Mesenchymal stem cell (in vitro differentiated cells and primary cell): Measurements from ENCODE around the gene ST3GAL4.

Experiments used
- DNase-seq: peaks from one replicate; pipeline ENCODE4 v3.0.0-alpha.2; 2013
- H2AFZ ChIP-seq: one replicate; pipeline ENCODE4 v1.6.1; 2013; ENCODE audit warnings: low read depth, mild to moderate bottlenecking, control low read depth, inconsistent platforms, low read length, moderate library complexity
- H2AK5ac ChIP-seq: 2 replicates; pipeline ENCODE4 v1.6.1; 2013; ENCODE audit warnings: low read length, moderate library complexity, mild to moderate bottlenecking, inconsistent platforms; ENCODE audit not compliant: severe bottlenecking
- H2BK120ac ChIP-seq: one replicate; pipeline ENCODE4 v1.6.1; 2013; ENCODE audit warnings: low read depth, mild to moderate bottlenecking, inconsistent platforms, low read length, moderate library complexity
- H2BK12ac ChIP-seq, 2 experiments: one replicate each; pipeline ENCODE4 v1.6.1; 2013; ENCODE audit warnings: inconsistent platforms in 2 of 2, low read length in 2 of 2, mild to moderate bottlenecking in 2 of 2, moderate library complexity in 2 of 2, control low read depth in 1 of 2
- H2BK15ac ChIP-seq: one replicate; pipeline ENCODE4 v1.6.1; 2013; ENCODE audit warnings: mild to moderate bottlenecking, low read depth, inconsistent platforms; ENCODE audit not compliant: poor library complexity, severe bottlenecking
- H2BK5ac ChIP-seq: 2 replicates; pipeline ENCODE4 v1.6.1; 2013; ENCODE audit warnings: low read depth, mild to moderate bottlenecking, low read length, control low read depth, inconsistent platforms; ENCODE audit not compliant: poor library complexity, severe bottlenecking
- H3K14ac ChIP-seq, 2 experiments: one replicate each; pipeline ENCODE4 v1.6.1; 2013; ENCODE audit warnings: inconsistent platforms in 2 of 2, low read length in 2 of 2, control low read depth in 1 of 2, mild to moderate bottlenecking in 1 of 2, moderate library complexity in 1 of 2
- H3K18ac ChIP-seq, 2 experiments: one replicate each; pipeline ENCODE4 v1.6.1; 2013; ENCODE audit warnings: inconsistent platforms in 2 of 2, low read length in 2 of 2, control low read depth in 1 of 2, low read depth in 1 of 2, mild to moderate bottlenecking in 1 of 2
- H3K23ac ChIP-seq, 2 experiments: one replicate each; pipeline ENCODE4 v1.6.1; 2013; ENCODE audit warnings: inconsistent platforms in 2 of 2, low read length in 2 of 2, mild to moderate bottlenecking in 2 of 2, moderate library complexity in 2 of 2, control low read depth in 1 of 2
- H3K27ac ChIP-seq: 2 replicates; pipeline ENCODE4 v1.5.1; 2013; ENCODE audit warnings: mild to moderate bottlenecking, moderate library complexity, low read length, control low read depth, inconsistent platforms; ENCODE audit not compliant: poor library complexity, severe bottlenecking
- H3K27me3 ChIP-seq, 2 experiments: 2 replicates each; pipeline versions ENCODE4 v1.6.1 to v1.7.0; 2013; ENCODE audit warnings: low read length in 2 of 2, mild to moderate bottlenecking in 2 of 2, moderate library complexity in 2 of 2, control low read depth in 1 of 2, inconsistent platforms in 1 of 2; ENCODE audit not compliant: control insufficient read depth in 1 of 2, insufficient read depth in 1 of 2
- H3K36me3 ChIP-seq, 2 experiments: 2 replicates each; pipeline versions ENCODE4 v1.6.1 to v1.7.0; 2013; ENCODE audit warnings: low read length in 2 of 2, control low read depth in 1 of 2, inconsistent platforms in 1 of 2, low read depth in 1 of 2, mild to moderate bottlenecking in 1 of 2; ENCODE audit not compliant: insufficient read depth in 2 of 2, control insufficient read depth in 1 of 2
- H3K4ac ChIP-seq, 2 experiments: one replicate each; pipeline ENCODE4 v1.6.1; 2013; ENCODE audit warnings: inconsistent platforms in 2 of 2, low read length in 2 of 2, mild to moderate bottlenecking in 2 of 2, moderate library complexity in 2 of 2, control low read depth in 1 of 2, low read depth in 1 of 2
- H3K4me1 ChIP-seq: 2 replicates; pipeline ENCODE4 v1.6.1; 2013; ENCODE audit warnings: low read depth, low read length, control low read depth; ENCODE audit not compliant: control insufficient read depth, insufficient read depth
- H3K4me2 ChIP-seq: 2 replicates; pipeline ENCODE4 v1.6.1; 2013; ENCODE audit warnings: low read length, mild to moderate bottlenecking, inconsistent platforms; ENCODE audit not compliant: poor library complexity, severe bottlenecking
- H3K4me3 ChIP-seq, 2 experiments: 2 replicates each; pipeline versions ENCODE4 v1.5.1 to v1.7.0; 2013; ENCODE audit warnings: low read length in 2 of 2, mild to moderate bottlenecking in 2 of 2, control low read depth in 1 of 2, low read depth in 1 of 2; ENCODE audit not compliant: insufficient read depth in 1 of 2
- H3K79me1 ChIP-seq: replicated peaks from 2 replicates; pipeline ENCODE4 v1.6.1; 2013; ENCODE audit warnings: mild to moderate bottlenecking, control low read depth, low read length, inconsistent platforms; ENCODE audit not compliant: poor library complexity, severe bottlenecking
- H3K9ac ChIP-seq: 2 replicates; pipeline ENCODE4 v1.7.0; 2013; ENCODE audit warnings: mild to moderate bottlenecking, low read length, moderate library complexity
- H3K9me3 ChIP-seq: 2 replicates; pipeline ENCODE4 v1.7.0; 2013; ENCODE audit warnings: mild to moderate bottlenecking, low read length; ENCODE audit not compliant: control insufficient read depth
- H4K8ac ChIP-seq: one replicate; pipeline ENCODE4 v1.6.1; 2013; ENCODE audit warnings: inconsistent platforms, mild to moderate bottlenecking, low read length, moderate library complexity
- H4K91ac ChIP-seq: one replicate; pipeline ENCODE4 v1.6.1; 2013; ENCODE audit warnings: mild to moderate bottlenecking, low read length, inconsistent platforms
- WGBS: methylation state at CpG from one replicate; pipeline ENCODE4 v1.1.7; 2013; ENCODE audit warnings: mixed read lengths; 5-methylcytosine and 5-hydroxymethylcytosine counted together

The ST3GAL4 gene

DNA sequence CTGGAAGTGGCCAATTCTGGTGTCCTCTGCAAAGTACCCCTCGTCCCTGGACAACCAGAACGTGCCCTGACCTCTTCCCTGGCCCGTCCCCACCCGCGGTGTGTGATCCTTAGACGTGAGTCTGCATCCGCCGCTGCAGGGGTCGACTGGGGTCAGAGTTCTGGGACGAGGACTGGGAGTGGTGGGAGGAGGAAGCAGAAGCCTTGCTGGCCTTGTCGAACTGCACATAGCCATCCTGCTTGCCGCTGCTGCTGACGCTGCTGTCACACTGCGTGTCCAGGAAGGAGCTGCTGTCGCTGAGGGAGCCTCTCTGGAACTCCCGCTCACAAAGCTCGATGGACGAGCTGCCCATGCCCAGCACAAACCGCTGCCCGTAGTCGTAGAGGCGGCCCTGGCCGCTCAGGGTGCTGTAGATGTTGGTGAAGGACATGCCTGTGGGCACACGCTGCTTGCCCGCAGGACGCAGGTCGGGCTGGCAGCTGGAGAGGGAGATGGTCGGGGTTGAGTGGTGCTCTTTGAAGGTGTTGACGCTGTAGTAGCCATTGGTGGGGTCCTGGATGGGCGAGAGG lies 69.1 kb downstream of the ST3GAL4 start:
- Histone ChIP-seq H3K79me1 (no peaks in the 10 kb centered on the region), H3K14ac (peak overlapping the region in 1 of 2 experiments; percentile 36), H3K27ac (no peak overlapping the region), H3K9me3 (no peaks in the 10 kb centered on the region), H3K4me2 (no peak overlapping the region), H3K23ac (no peak overlapping the region), H3K18ac (no peak overlapping the region), H2BK5ac (no peak overlapping the region), H3K4me1 (peaks cover 10% of the 10 kb centered on the region), H3K27me3 (no peaks in the 10 kb centered on the region), H3K4me3 (no peak overlapping the region), H3K4ac (no peak overlapping the region), H2BK12ac (no peak overlapping the region), H2BK15ac (no peak overlapping the region), H3K36me3 (peaks cover 0 to 18% of the 10 kb centered on the region in 2 experiments), H2AFZ (no peak overlapping the region), H2BK120ac (no peak overlapping the region), H4K91ac (no peak overlapping the region), H4K8ac (no peak overlapping the region), H2AK5ac (no peak overlapping the region), H3K9ac (no peak overlapping the region)
- WGBS = 83% methylated on average over 30 of the region's 30 CpGs
- DNase-seq = no peak

GRCh38 chr11:126426106-126426505 lies 70.6 kb downstream of the ST3GAL4 start:
- H3K27ac ChIP-seq = no peak overlapping the region
- 98% methylated on average over 3 of the region's 3 CpGs for WGBS
- no peak overlapping the region for H4K91ac ChIP-seq
- H2BK12ac ChIP-seq = no peak overlapping the region
- H3K4me2 ChIP-seq = no peak overlapping the region
- no peak for DNase-seq
- H2BK15ac ChIP-seq = no peak overlapping the region
- H3K9me3 ChIP-seq = no peaks in the 10 kb centered on the region
- H2AK5ac ChIP-seq = no peak overlapping the region
- H3K23ac ChIP-seq = no peak overlapping the region
- H3K18ac ChIP-seq = no peak overlapping the region
- no peaks in the 10 kb centered on the region for H3K79me1 ChIP-seq
- peaks cover 0 to 18% of the 10 kb centered on the region in 2 experiments for H3K36me3 ChIP-seq
- H3K9ac ChIP-seq = no peak overlapping the region
- no peak overlapping the region for H2BK120ac ChIP-seq
- H3K4ac ChIP-seq = no peak overlapping the region
- peaks cover 11% of the 10 kb centered on the region for H3K4me1 ChIP-seq
- H3K4me3 ChIP-seq = no peak overlapping the region
- H4K8ac ChIP-seq = no peak overlapping the region
- no peak overlapping the region for H2BK5ac ChIP-seq
- H3K27me3 ChIP-seq = no peaks in the 10 kb centered on the region
- H2AFZ ChIP-seq = no peak overlapping the region
- H3K14ac ChIP-seq = no peak overlapping the region

DNA sequence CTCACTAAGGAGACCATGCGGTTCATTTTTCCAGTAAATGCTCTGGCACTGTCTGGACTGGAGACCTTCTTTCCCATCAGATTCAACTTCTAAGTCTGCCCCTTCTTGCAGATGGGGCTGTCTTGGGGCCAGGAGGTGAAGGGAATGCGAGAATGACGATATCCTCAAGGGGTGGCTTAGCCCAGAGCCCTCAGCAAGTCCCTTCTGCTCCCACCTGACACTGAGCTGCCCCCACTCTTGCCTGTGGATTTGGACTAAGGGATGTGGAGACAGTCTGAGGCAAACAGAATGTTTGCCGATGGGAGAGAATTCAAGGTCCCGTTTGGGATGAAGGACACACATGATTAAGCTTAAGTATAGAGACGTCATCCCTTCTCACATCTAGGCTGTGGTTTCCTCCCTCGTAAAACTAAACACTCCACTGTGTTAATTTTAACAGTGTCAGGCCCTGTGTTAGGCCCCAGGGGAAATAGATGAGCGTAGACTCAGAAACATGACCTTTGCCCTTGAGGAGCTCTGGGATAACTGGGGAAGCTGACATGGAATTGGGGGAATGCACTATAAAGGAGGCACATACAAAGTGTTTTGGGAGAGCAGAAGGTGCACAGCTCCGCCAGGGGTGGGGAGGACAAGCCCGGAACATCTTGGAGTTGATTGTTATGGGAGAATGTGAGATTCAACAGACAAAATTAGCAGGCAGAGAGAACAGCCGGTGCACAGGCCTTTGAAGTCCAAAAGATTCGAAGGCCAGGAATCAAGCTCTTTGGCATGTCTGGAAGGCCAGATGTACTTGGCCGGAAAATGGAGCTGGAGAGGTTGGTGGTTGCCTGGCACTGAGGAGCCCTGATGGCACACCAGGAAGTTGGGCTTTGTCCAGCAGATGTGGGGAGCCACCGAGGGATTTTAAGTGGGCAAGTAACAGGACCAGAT lies 71.6 kb downstream of the ST3GAL4 start:
- H3K79me1 ChIP-seq = no peaks in the 10 kb centered on the region
- H3K4me3 ChIP-seq = no peak overlapping the region
- no peak overlapping the region for H4K8ac ChIP-seq
- H3K4me1 ChIP-seq = peaks cover 20% of the 10 kb centered on the region
- H2BK5ac ChIP-seq = no peak overlapping the region
- H2BK12ac ChIP-seq = no peak overlapping the region
- no peak overlapping the region for H3K9ac ChIP-seq
- no peak for DNase-seq
- H2AK5ac ChIP-seq = peak overlapping the region; percentile 30
- no peaks in the 10 kb centered on the region for H3K9me3 ChIP-seq
- no peak overlapping the region for H3K18ac ChIP-seq
- peaks cover 0 to 15% of the 10 kb centered on the region in 2 experiments for H3K36me3 ChIP-seq
- H3K14ac ChIP-seq = no peak overlapping the region
- no peak overlapping the region for H4K91ac ChIP-seq
- H3K27me3 ChIP-seq = no peaks in the 10 kb centered on the region
- no peak overlapping the region for H2BK15ac ChIP-seq
- no peak overlapping the region for H3K27ac ChIP-seq
- H3K23ac ChIP-seq = no peak overlapping the region
- no peak overlapping the region for H2BK120ac ChIP-seq
- no peak overlapping the region for H3K4me2 ChIP-seq
- H3K4ac ChIP-seq = no peak overlapping the region
- H2AFZ ChIP-seq = no peak overlapping the region
- 75% methylated on average over 11 of the region's 14 CpGs for WGBS

GRCh38 chr11:126430581-126431335 lies 75.3 kb downstream of the ST3GAL4 start:
- Histone ChIP-seq H2BK12ac (peak overlapping the region; percentile 14 to 85), H3K79me1 (no peaks in the 10 kb centered on the region), H2AFZ (no peak overlapping the region), H2AK5ac (peak overlapping the region; percentile 0), H4K91ac (peak overlapping the region; percentile 96), H2BK15ac (no peak overlapping the region), H4K8ac (no peak overlapping the region), H3K27me3 (no peaks in the 10 kb centered on the region), H3K14ac (peak overlapping the region in 1 of 2 experiments; percentile 68), H3K4me1 (peaks cover 34% of the 10 kb centered on the region), H3K18ac (peak overlapping the region; percentile 2 to 96), H3K9me3 (no peaks in the 10 kb centered on the region), H2BK5ac (no peak overlapping the region), H3K23ac (no peak overlapping the region), H3K27ac (no peak overlapping the region), H3K36me3 (no peaks in the 10 kb centered on the region), H3K9ac (peak overlapping the region; percentile 80), H3K4me2 (no peak overlapping the region), H3K4me3 (no peak overlapping the region), H3K4ac (peak overlapping the region in 1 of 2 experiments; percentile 65), H2BK120ac (no peak overlapping the region)
- DNase-seq = no peak
- WGBS = 91% methylated on average over 10 of the region's 10 CpGs
